ENCODE results near the gene BCL6. TPM values are rescaled to one million over a fixed set of nuclear protein-coding genes. Genes with fewer than 3 reads are reported as not detected.

Gene BCL6
- total RNA-seq, 1 experiment from 2014 or later = 10.2 TPM

DNA sequence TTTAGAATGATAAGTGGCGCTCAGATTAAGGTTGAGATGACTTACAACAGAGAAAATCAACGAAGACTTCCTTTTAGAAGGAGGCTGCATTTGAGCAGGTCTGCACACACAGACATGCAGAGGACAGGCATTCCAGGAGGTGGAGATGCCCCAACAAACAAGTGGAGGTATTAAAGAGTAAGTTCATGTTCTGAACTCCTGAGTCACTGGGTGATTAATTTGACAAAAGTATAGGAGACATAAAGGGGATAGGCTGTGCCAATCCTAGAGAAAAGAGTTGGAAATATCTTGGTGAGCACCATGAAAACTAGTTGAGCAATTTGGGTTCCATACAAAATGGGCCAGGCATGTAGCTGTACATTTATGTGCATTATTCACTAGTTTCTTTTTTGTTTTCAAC is 33.5 kb upstream of the BCL6 start:
- H3K4me1 Mint-ChIP-seq = peaks cover 14% of the 10 kb centered on the region
- H3K36me3 Mint-ChIP-seq = no peaks in the 10 kb centered on the region
- H3K4me3 Mint-ChIP-seq = no peak overlapping the region
- H3K27ac Mint-ChIP-seq = no peak overlapping the region
- ChIA-PET CTCF (no interaction called here), POLR2A (no interaction called here)
- no peaks in the 10 kb centered on the region for H3K9me3 Mint-ChIP-seq
- TF ChIP-seq, protein P1, sequence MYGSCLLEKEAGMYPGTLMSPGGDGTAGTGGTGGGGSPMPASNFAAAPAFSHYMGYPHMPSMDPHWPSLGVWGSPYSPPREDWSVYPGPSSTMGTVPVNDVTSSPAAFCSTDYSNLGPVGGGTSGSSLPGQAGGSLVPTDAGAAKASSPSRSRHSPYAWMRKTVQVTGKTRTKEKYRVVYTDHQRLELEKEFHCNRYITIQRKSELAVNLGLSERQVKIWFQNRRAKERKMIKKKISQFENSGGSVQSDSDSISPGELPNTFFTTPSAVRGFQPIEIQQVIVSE (CRISPR knock-in tag; IDR thresholded peaks at IDR 0.05; ENCODE audit: borderline replicate concordance) = no peak
- TF ChIP-seq, protein P2, sequence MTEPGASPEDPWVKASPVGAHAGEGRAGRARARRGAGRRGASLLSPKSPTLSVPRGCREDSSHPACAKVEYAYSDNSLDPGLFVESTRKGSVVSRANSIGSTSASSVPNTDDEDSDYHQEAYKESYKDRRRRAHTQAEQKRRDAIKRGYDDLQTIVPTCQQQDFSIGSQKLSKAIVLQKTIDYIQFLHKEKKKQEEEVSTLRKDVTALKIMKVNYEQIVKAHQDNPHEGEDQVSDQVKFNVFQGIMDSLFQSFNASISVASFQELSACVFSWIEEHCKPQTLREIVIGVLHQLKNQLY (CRISPR knock-in tag; IDR thresholded peaks at IDR 0.05) = no peak
- no peak for TF ChIP-seq HMGA2 (CRISPR knock-in tag; IDR thresholded peaks at IDR 0.05)
- no peak for TF ChIP-seq TEAD1 (CRISPR knock-in tag; IDR thresholded peaks at IDR 0.05)
- TF ChIP-seq, protein P3, sequence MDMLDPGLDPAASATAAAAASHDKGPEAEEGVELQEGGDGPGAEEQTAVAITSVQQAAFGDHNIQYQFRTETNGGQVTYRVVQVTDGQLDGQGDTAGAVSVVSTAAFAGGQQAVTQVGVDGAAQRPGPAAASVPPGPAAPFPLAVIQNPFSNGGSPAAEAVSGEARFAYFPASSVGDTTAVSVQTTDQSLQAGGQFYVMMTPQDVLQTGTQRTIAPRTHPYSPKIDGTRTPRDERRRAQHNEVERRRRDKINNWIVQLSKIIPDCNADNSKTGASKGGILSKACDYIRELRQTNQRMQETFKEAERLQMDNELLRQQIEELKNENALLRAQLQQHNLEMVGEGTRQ (CRISPR knock-in tag; IDR thresholded peaks at IDR 0.05) = no peak
- no peak for TF ChIP-seq SMAD3 (CRISPR knock-in tag; IDR thresholded peaks at IDR 0.05; ENCODE audit: borderline replicate concordance)
- no peak for TF ChIP-seq ZNF416 (CRISPR knock-in tag; IDR thresholded peaks at IDR 0.05)
- no peak for TF ChIP-seq IRF2 (CRISPR knock-in tag; IDR thresholded peaks at IDR 0.05; ENCODE audit: borderline replicate concordance, low read depth)
- DNase-seq (ENCODE audit: low spot score) (no peak), ATAC-seq (no peak)
- no peaks in the 10 kb centered on the region for H3K27me3 Mint-ChIP-seq (ENCODE audit: low read depth)

DNA sequence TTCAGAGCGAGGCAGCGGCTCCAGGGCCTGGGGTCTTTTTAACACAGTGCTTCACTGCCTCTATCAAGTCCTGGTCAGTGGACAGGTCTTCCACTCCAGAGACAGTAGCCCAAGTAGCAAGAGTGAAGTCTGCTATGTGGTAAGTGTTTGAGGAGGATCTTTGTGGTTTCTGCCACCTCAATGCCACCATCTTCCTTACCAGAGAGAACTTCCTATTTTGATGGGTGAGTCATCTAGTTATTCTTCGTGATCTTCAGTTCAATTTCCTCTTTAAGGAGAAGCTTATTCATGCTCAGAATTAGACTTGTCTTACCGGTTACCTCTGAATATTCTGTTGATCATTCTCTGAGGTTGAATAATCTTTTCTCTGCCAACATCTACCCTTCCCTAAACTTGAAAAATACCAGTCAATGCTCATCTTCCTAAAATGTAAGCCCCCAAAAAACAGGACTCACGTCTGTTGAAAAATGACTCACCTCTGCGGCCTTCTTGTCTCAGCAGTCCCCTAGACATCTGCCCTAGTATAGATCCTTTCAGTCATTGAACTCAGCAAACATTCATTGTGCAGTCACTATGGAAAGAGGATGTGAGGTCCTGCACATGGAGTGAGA is 32.2 kb upstream of the BCL6 start:
- TF ChIP-seq ESRRA (CRISPR knock-in tag; IDR thresholded peaks at IDR 0.05; ENCODE audit: borderline replicate concordance) = no peak
- TF ChIP-seq, protein P4, sequence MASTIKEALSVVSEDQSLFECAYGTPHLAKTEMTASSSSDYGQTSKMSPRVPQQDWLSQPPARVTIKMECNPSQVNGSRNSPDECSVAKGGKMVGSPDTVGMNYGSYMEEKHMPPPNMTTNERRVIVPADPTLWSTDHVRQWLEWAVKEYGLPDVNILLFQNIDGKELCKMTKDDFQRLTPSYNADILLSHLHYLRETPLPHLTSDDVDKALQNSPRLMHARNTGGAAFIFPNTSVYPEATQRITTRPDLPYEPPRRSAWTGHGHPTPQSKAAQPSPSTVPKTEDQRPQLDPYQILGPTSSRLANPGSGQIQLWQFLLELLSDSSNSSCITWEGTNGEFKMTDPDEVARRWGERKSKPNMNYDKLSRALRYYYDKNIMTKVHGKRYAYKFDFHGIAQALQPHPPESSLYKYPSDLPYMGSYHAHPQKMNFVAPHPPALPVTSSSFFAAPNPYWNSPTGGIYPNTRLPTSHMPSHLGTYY (CRISPR knock-in tag; IDR thresholded peaks at IDR 0.05) = no peak
- TF ChIP-seq MXD4 (CRISPR knock-in tag; IDR thresholded peaks at IDR 0.05; ENCODE audit: borderline replicate concordance) = no peak
- no peak for TF ChIP-seq ZNF219 (CRISPR knock-in tag; IDR thresholded peaks at IDR 0.05; ENCODE audit: borderline replicate concordance)
- TF ChIP-seq NR3C1 (CRISPR knock-in tag; conservative IDR thresholded peaks at IDR 0.05; ENCODE audit: low read depth) = no peak
- no peak for TF ChIP-seq OVOL2 (CRISPR knock-in tag; IDR thresholded peaks at IDR 0.05; ENCODE audit: borderline replicate concordance)
- no peak for TF ChIP-seq ZNF121 (CRISPR knock-in tag; IDR thresholded peaks at IDR 0.05)
- no peak for TF ChIP-seq TEAD1 (CRISPR knock-in tag; IDR thresholded peaks at IDR 0.05)
- DNase-seq (ENCODE audit: low spot score) = no peak
- no peaks in the 10 kb centered on the region for H3K27me3 Mint-ChIP-seq (ENCODE audit: low read depth)
- no peak overlapping the region for H3K27ac Mint-ChIP-seq
- peaks cover 20% of the 10 kb centered on the region for H3K4me1 Mint-ChIP-seq
- no peaks in the 10 kb centered on the region for H3K9me3 Mint-ChIP-seq
- H3K4me3 Mint-ChIP-seq = no peak overlapping the region
- ATAC-seq = no peak
- no peaks in the 10 kb centered on the region for H3K36me3 Mint-ChIP-seq
- POLR2A ChIA-PET = no interaction called here
- CTCF ChIA-PET = no interaction called here

DNA sequence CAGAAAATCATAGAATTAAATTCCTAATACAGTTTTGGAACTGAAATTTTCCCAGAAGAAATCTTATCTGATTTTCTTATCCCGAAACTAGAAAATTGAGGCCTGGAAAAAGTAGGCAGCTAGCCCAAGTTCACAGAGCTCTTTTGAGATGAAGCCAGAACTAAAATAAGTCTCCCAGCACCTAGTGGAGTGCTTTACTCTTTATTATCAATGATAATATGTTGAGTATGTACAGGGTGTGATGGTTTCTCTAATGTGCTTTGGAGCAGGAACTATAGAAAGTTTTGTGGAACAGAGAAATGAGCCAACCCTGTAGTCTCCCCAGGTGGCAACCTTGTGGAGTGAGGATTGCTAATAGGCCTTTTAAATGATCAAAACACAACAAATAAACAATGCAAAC is 30.3 kb upstream of the BCL6 start:
- Mint-ChIP-seq H3K9me3 (no peaks in the 10 kb centered on the region), H3K27ac (no peak overlapping the region)
- CTCF ChIA-PET = no interaction called here

More for the DNA sequence above, 30.3 kb upstream of the BCL6 start:
- H3K36me3 Mint-ChIP-seq = no peaks in the 10 kb centered on the region
- ATAC-seq (no peak), DNase-seq (ENCODE audit: low spot score) (no peak)
- POLR2A ChIA-PET = no interaction called here
- peaks cover 13% of the 10 kb centered on the region for H3K4me1 Mint-ChIP-seq
- no peaks in the 10 kb centered on the region for H3K27me3 Mint-ChIP-seq (ENCODE audit: low read depth)
- H3K4me3 Mint-ChIP-seq = no peak overlapping the region
- no peak for TF ChIP-seq GTF2I (CRISPR knock-in tag; conservative IDR thresholded peaks at IDR 0.05)
- TF ChIP-seq, protein P5, sequence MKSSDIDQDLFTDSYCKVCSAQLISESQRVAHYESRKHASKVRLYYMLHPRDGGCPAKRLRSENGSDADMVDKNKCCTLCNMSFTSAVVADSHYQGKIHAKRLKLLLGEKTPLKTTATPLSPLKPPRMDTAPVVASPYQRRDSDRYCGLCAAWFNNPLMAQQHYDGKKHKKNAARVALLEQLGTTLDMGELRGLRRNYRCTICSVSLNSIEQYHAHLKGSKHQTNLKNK (CRISPR knock-in tag; IDR thresholded peaks at IDR 0.05) = no peak
- TF ChIP-seq JAZF1 (CRISPR knock-in tag; IDR thresholded peaks at IDR 0.05) = no peak
- TF ChIP-seq RELA (CRISPR knock-in tag; IDR thresholded peaks at IDR 0.05; ENCODE audit: borderline replicate concordance) = no peak
- TF ChIP-seq, protein P6, sequence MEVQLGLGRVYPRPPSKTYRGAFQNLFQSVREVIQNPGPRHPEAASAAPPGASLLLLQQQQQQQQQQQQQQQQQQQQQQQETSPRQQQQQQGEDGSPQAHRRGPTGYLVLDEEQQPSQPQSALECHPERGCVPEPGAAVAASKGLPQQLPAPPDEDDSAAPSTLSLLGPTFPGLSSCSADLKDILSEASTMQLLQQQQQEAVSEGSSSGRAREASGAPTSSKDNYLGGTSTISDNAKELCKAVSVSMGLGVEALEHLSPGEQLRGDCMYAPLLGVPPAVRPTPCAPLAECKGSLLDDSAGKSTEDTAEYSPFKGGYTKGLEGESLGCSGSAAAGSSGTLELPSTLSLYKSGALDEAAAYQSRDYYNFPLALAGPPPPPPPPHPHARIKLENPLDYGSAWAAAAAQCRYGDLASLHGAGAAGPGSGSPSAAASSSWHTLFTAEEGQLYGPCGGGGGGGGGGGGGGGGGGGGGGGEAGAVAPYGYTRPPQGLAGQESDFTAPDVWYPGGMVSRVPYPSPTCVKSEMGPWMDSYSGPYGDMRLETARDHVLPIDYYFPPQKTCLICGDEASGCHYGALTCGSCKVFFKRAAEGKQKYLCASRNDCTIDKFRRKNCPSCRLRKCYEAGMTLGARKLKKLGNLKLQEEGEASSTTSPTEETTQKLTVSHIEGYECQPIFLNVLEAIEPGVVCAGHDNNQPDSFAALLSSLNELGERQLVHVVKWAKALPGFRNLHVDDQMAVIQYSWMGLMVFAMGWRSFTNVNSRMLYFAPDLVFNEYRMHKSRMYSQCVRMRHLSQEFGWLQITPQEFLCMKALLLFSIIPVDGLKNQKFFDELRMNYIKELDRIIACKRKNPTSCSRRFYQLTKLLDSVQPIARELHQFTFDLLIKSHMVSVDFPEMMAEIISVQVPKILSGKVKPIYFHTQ (CRISPR knock-in tag; IDR thresholded peaks at IDR 0.05) = no peak
- TF ChIP-seq, protein P7, sequence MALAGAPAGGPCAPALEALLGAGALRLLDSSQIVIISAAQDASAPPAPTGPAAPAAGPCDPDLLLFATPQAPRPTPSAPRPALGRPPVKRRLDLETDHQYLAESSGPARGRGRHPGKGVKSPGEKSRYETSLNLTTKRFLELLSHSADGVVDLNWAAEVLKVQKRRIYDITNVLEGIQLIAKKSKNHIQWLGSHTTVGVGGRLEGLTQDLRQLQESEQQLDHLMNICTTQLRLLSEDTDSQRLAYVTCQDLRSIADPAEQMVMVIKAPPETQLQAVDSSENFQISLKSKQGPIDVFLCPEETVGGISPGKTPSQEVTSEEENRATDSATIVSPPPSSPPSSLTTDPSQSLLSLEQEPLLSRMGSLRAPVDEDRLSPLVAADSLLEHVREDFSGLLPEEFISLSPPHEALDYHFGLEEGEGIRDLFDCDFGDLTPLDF (CRISPR knock-in tag; IDR thresholded peaks at IDR 0.05) = no peak

Data from WTC11 (cell line).